Stimulated activated CD8-positive, alpha-beta memory T cell treated with anti-CD3 and anti-CD28 coated beads, Interleukin-7, amount 100 ng/mL, for 4 hours (primary cell): ENCODE data around the gene KATNB1.
"Not testable (repeated sequence)": the region's sequence is repeated elsewhere in the genome, so short reads cannot be mapped to it uniquely, and the experiment has no call there.

ENCODE experiments used
- DNase-seq, 2 donors: peaks; one replicate each; pipeline ENCODE4 v3.0.0-alpha.2; 2020; ENCODE audit warnings: low read depth in 2 of 2

The KATNB1 gene

DNA sequence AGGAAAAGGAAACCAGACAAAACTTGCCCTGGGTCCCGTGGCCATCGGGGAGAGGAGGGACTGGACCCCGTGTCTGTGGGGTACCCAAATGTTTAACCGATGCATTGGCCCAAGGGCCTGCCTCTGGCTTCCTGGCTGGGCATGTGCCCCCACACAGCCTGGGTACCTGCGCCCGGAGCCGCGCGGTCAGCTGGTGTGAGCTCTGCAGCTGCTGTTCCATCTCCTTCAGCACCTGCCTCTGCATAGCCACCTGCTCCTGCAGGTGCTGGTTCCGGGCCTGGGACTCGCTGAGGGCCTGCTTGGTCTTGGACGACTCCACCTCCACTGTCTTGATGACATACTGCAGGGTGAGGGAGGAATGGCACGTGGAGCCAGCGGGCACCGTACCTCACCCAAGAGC is 34.8 kb downstream of the KATNB1 start:
- no peak for DNase-seq

DNA sequence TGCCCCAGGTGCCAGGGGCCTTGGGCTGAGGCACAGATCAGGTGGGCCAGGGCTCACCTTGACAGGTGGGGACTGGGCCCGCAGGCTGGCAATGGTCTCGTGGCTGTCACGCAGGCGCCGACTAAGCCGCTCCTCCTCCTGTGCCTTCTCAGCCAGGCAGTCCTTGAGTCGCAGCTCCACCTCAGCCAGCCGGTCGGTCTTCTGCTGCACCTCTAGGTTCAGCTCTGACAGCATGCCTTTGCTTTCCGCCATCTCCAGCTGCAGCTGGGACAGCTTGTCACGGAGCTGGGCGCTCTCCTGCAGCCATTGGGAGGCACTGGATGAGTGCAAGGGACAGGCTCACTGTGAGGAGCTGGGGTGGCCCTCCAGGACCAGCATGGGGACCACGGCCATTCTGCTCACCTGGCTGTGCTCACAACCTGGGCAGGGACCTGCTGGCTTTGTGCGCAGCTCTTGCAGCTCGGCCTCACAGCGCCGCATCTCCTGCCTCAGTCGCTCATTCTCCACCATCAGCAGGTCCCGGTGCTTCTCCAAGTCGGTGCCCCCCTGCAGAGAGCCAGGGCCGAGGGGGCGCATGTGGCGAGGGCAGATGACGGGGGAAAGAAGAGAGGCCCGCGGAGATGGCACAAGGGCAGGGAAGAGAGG is 35.7 kb downstream of the KATNB1 start:
- no peak for DNase-seq

DNA sequence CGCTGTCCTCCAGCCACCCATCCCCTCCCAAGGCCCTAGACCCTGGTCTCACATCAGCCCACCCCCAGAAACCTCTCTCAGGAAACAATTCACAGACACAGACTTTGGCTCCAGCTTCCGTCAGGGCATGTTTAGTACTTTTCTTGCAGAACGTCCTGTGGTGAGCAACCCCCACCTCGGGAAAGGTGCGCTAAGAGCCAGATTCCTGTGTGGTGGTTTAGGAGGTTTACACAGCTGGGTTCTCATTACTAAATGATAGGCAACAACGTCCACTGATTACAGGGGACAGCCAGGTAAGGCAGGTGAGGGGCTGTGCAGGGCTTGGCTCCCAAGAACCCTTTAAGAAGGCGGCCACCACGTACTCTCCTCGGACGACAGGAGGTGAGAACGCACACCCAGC is 37.4 kb downstream of the KATNB1 start:
- no peak for DNase-seq

DNA sequence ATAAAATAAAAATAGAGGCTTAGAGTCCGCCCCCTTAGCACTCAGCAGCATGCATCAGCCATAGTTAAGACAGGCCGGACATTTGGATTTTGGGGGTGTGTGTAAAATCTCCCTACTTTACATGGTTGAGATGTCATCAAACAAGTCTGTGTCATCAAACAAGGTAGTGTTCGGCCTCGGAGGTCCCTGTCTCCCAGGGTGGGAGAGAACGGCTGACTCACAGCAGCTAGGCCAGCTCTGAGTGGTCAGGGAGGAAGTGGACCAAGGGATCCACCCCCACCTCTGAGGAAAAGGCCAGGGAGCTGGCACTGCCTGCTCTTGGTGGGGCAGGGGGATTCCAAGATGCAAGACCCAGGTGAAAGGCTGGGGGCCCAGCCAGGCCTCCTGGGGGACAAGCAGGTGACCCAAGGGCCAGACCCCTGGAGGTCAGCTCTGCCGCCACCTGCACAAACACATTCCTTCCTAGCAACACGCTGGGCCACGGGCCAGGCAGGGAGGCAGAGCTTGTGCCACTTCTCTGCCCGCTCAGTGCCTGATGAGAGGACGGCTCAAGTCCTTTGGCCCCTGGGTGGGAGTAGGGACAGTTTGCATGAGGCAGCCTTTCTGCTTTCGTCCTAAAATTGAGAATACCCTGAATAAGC is 38.2 kb downstream of the KATNB1 start:
- no peak for DNase-seq

DNA sequence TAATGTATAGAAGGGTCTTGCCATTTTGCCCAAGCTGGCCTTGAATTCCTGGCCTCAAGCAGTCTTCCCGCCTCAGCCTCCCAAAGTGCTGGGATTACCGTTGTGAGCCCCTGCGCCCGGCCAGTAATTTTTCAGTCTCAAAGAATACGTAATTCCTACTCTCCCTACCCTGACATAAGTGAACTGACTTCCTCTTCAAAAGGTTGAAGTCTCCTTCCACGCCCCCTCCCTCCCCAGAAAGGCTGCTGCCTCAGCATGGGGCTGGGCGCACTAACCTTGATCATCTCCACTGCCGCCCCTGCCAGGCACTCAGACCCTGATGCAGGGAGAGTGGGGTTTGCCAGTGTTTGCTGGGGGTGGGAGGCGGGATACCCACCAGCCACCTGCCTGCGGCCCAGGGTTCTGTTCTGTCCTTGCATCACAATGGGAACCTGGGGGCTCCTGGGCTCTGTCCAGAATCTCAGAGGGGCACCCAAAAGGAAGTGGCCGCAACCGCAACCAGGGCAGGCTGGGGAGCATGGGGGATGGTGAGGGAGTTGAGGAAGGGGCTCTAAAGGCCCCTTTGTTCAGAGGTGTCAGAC is 39.2 kb downstream of the KATNB1 start:
- no peak for DNase-seq

DNA sequence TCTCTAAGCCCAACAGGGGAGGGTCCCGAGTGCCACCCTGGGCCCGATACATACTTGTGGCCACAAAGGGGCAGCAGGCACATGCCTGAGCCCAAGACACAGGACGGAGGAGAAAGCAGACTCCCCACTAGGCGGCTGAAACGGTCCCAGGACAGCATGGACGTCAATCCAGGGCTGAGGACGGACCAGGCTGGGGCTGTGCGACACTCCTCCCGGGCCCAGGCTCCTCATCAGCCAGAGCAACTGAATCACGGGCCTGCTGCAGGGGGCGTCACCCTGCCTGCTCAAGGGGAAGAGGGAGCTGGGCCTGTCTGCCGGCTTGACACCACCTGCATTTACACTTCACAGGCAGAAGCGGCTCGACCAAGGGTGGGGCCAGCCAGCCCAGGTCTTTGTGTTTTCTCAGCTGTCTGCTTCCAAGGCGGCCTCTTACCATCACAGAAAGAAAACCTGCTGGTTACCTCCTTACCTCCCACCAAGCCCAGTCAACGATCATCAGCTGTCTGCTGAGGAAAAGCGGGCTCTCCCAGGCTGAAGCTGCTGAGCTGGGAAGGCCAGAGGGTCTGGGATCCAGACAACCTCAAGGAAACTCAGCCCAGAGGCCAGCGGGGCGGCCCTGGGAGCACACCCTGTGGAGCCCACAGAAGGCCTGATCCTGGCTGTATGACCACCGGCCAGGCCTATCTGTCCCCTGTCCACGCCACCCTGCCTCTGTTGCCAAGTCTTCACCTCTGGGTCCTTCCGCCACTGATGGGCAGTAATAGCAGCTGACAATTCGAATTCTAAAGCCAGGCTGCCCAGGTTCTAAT is 40.3 kb downstream of the KATNB1 start:
- DNase-seq: no peak

DNA sequence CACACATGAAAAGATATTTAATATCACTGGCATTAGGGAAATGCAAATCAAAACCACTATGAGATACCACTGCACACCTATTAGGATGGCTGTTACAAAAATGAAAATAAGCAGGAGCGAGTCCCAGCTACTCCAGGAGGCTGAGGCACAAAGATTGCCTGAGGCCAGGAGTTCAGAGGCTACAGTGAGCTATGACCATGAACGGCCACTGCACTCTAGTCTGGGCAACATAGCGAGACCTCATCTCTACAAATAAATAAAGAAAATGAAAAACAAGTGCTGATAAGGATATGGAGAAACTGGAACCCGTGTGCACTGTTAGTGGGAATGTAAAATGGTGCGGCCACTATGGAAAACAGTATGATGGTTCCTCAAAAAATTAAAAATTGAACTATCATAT is 43.1 kb downstream of the KATNB1 start:
- DNase-seq: no peak

DNA sequence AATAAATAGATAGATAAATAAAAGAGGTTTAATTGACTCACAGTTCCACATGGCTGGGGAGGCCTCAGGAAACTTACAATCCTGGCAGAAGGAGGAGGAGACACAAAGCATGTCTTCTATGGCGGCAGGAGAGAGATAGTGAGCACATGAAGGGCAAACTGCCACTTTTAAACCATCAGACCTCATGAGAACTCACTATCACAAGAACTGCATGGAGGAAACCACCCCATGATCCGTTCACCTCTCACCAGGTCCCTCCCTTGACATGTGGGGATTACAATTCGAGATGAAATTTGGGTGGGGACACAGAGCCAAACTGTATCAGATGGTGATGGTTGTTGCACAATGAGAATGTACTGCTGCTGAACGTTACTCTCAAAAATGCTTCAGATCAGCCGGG is 44.3 kb downstream of the KATNB1 start:
- not testable (repeated sequence) for DNase-seq

DNA sequence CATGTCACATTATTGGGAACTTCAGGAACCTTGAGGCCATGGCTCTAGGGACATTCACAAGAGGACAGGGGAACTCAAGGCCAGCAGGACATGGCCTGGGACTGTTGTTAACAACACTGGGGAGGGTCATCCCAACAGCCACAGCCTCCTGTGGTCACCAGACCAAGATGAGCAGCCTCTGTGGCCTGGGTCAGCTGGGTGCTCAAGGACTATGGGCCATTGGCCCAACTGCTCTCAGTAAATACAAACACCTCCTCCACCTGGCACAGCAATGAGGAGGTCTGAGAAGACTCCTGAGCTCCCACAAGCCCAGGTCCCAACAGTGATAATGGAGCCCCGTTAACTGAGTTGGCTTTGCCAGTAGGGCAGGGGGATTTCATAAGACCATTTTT is 45.8 kb downstream of the KATNB1 start:
- no peak for DNase-seq

DNA sequence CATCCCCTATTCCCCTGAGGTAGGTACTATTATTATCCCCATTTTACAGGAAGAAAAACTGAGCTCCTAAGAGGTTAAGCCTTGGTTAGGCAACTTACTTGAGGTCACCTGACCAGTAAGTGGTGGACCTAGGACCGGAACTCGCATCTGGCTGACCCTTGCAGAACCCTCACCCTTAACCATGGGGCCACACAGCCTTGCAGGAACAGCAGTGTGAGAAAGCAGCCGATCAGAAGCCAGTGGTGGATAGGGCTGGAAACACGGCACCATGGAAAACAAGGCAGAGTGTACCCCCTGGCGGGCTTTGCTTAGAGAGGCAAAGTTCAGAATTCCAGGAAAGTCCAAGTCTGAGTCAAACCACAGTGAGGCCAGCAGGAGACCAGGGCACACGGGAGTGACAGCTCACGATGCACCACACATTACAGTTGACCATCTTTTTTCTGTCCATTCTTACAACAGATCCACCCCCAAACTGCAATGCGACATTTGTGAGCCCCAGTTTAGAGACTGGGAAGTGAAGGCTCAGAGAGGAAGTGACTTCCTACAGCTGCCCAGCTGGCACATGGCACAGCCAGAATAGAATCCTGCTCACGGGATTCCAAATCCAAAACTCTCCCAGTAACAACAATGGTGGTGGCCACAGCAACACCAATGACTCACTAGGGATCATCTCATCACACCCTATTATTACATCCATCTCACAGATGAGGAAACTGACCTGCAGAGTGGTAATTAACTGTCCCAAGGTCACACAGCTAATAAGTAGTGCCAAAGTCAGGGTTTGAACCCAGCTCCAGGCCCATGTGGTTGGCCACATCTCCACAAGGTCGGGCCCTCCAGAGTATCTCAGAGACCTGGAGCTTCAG is 46.4 kb downstream of the KATNB1 start:
- DNase-seq: no peak

DNA sequence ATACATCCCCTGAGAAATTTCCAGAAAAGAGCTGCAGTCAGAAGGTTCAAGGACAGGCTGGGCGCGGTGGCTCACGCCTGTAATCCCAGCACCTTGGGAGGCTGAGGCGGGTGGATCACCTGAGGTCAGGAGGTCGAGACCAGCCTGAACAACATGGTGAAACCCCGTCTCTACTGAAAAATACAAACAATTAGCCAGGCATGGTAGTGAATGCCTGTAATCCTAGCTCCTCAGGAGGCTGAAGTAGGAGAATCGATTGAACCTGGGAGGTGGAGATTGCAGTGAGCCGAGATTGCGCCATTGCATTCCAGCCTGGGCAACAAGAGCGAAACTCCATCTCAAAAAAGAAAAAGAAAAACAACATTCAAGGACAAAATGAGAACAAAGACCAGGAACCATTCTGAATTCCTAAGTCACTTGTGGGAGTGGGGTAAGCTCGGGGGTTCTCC is 47.1 kb downstream of the KATNB1 start:
- DNase-seq: not testable (repeated sequence)

DNA sequence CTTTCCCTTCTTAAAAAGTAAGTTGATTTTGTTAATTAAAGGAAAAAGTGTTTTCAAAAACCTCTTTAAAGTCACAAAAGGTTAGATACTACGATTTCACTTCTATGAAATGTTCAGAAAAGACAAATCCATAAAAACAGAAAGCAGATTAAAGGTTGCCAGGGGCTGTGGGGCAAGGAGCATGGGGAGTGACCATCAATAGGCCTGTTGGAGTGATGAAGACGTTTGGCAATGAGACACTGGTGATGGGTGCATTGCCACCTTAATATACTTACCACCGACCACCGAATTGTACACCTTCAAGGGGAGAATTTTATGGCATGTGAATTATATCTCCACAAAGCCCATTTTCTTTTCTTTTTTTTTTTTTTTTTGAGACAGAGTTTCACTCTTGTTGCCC is 47.5 kb downstream of the KATNB1 start:
- DNase-seq: no peak

DNA sequence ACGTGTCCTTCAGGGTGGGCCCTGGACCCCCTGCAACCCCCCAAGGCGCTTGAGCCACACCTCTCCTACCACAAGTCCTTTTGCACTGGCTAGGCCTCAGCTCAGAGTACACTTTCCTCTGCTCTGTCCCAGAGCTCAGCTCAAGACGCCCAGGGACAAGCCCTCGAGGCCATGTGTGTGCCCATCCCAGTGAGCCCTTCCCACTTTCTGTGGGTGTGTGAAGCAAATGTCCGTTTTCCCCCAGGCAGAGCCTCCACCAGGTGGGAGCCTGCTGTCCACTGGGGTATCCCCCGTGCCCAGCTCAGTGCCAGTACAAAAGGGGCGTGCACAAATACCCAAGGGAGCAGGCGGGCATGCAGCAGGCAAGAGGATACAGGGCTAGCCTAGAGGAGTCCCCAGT is 48.3 kb downstream of the KATNB1 start:
- no peak for DNase-seq

DNA sequence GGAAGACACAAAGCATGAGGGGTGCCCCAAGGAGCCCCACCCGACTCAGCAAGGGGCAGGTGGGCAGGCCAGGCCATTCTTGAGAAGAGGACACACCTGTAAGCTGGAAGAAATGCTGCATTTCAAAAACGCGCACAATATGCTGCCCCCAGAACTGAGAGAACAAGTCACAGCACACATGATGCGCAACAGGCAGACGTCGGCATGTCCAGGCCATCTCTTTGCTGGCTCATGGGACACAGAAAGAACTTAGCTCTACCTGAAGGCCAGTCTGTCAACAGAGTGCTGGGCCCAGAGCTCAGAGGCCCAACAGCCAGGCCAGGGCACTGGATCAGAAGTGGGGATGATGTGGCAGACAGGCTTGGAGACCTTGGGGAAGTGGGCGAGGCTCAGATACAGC is 48.8 kb downstream of the KATNB1 start:
- DNase-seq: no peak

DNA sequence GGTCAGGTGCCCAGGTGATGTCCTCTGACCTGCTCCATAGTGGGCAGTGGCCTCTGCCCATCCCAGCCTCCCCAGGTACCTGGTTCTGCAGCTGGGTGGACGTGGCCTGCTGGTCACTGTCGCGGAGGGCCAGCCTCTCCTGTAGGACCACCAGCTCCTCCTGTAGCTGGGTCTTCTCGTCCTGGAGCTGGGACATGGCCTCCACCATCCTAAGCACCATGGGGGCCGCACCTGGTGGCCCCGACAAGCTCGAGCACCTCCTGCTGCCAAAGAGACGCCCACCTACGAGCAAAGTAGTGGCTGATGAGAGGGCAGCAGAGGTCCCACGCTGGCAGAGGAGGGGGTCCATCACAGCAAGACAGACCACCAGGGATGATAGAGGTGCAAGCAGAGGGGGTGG is 49.8 kb downstream of the KATNB1 start:
- DNase-seq: no peak

DNA sequence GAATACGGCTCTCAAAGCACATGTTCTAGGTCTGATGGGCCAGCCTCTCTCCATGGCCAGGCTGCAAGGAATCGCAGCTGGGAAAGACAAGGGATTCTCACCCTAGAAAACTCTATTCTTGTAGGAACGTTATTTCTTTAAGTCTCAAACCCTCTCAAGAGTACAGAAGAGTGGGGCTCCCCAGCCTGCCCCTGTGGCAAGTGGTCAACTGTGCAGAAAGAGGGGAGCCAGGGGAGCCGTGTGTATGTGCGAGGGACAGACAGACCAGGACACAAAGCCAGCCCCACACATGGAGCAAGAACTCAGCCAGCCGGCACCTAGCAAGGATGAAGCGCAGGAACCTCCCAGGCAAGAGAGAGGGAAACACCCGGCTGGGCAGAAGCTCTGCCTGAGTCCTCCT is 50.4 kb downstream of the KATNB1 start:
- DNase-seq: no peak

DNA sequence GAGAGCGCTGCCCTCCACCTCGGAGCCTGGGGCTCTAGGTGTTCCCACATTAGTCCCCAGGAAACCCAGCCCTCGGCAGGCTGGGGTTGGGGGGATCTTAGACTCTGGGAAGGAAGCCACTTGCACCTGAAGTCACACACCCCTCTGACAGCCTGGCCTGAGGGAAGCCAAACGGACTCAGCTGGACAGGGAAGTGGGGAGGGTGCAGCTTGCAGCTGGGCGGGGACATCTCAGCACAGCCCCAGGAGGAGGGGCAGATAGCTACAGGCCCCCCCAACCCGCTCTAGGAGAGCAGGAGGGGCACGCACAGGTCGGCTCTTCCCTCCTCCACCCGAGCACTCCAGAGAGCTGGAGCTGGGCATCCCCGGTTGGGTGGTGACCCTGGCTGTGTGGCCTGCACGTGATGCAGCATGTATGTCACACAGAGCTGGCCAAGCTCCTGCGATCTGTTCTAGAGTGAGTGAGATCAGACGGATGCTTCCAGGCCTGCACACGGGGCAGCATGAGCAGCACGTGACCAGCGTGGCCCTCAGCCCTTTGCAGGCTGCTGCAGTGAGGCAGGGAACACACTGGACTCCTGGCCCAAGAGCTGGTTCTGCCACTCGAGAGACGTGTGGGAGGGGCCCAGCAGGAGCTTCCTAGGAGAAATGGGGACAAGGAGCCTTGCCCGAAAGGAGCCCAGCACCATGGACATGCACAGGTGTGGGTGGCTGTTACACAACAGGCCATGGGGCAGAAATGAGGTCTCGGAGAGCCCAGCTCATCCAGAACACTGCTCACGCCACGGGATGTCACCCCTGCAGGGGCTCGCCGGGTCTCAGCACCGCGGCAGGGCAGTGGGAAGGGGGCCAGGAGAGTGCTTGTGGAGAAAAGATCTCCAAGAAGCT is 51.3 kb downstream of the KATNB1 start:
- DNase-seq: no peak

DNA sequence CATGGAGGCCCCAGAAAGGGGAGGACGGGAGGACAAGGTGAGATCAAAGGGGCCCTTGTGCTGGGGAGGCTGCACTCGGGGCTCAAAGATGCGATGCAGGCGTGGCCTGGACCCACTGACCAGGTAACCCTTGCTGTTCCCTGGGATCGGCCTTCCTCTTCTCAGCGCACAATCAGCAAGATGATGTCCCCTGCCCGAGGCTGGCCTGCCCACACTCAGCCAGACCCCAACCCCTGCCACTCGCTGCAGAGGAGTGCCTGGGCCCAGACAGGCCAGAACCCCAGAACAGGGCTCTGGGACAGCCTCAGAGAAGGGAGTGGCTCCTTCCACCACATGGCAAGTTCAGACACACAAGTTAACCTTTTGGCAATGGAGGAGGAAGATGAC is 51.9 kb downstream of the KATNB1 start:
- DNase-seq: no peak

DNA sequence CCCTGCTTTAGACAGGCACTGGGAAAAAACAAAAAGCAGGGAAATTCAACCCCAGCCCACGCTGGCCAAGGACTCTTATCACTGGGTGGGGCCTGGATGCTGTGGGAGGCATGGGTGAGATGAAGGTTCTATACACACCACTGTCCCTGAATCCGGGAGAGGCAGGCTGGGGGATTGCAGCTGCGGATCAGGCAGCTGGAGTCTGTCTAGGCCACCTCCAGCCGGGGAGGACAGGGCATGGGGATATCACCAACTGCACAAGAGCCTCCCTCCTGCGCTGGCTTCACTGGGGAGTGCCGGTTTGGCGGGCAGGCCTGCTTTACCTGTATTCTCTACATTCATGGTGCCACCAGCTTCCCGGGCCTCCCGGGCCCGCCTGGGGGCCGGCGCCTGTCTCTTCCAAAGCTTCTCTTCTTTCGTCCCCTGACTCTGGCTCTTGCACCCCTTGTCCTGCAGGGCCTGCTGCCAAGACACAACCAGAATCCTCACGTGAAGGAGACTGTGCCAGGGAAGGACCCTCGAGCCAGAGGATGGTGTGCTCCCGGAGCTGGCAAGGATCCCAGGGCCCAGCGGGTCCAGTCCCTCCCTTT is 52.8 kb downstream of the KATNB1 start:
- no peak for DNase-seq

DNA sequence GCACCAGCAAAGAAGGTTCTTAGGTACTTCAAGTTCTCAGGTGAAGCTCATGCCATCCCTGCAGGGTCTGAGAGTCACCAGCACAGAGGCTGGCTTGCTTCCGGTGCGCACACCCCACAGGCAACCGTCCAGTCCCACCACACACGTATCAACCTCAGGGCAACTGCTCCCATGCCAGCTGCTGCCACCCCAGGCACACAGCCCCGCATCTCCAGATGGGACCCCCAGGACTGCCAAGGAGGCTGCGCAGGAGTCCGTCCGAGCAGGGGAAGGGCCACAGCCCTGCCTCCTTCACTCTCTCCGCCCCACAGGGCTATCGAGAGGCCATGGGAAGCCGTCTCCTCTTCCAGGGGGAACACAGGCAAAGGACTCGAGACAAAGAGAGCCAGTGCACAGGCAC is 53.4 kb downstream of the KATNB1 start:
- no peak for DNase-seq
